Right lobe of liver (tissue), 6 donors: Measurements from ENCODE around the gene HDGFL3. TPM values are rescaled to one million over a fixed set of nuclear protein-coding genes. Genes with fewer than 3 reads are reported as not detected.
"Not testable (repeated sequence)": the region's sequence is repeated elsewhere in the genome, so short reads cannot be mapped to it uniquely, and the experiment has no call there.

Source experiments
- ATAC-seq, 4 donors: fragments of 200-7000 bp; cut with Tn5 transposase; one replicate each; pipeline ENCODE4 v1.9.1; 2020; ENCODE audit warnings: mild to moderate bottlenecking in 4 of 4, moderate library complexity in 4 of 4
- DNase-seq, 3 donors: peaks; one replicate each; pipeline ENCODE4 v3.0.0-alpha.2; 2020
- H3K27ac ChIP-seq, 3 donors: fragments of 200-600 bp; one replicate each; pipeline ENCODE4 v1.8.0; 2022
- H3K27me3 ChIP-seq, 2 donors: fragments of 200-600 bp; one replicate each; pipeline ENCODE4 v1.8.0; 2022
- H3K36me3 ChIP-seq, 4 donors: fragments of 200-600 bp; sonication (generic) in 1 of 4; one replicate each; pipeline versions ENCODE4 v1.5.1 to v1.8.0; 2017 to 2022; ENCODE audit warnings: control low read depth in 1 of 4
- H3K4me1 ChIP-seq, 4 donors: fragments of 200-600 bp; sonication (generic) in 1 of 4; one replicate each; pipeline versions ENCODE4 v1.5.1 to v1.8.0; 2017 to 2022; ENCODE audit warnings: control low read depth in 1 of 4
- H3K4me3 ChIP-seq, 3 donors: fragments of 200-600 bp; one replicate each; pipeline ENCODE4 v1.8.0; 2022
- H3K9me3 ChIP-seq, 4 donors: fragments of 200-600 bp; sonication (generic) in 1 of 4; one replicate each; pipeline versions ENCODE4 v1.5.1 to v1.8.0; 2017 to 2022; ENCODE audit warnings: control low read depth in 1 of 4
- CTCF ChIP-seq, 4 donors: fragments of 200-600 bp in 3 of 4; fragments of 450-650 bp in 1 of 4; IDR thresholded peaks; one replicate each; pipeline versions ENCODE4 v1.5.1 to v1.8.0; 2016 to 2022; ENCODE audit warnings: antibody characterized with exemption in 4 of 4, mild to moderate bottlenecking in 2 of 4
- POLR2A ChIP-seq: fragments of 450-650 bp; IDR thresholded peaks from one replicate; pipeline ENCODE4 v1.6.1; 2017; ENCODE audit warnings: antibody characterized with exemption, mild to moderate bottlenecking
- WGBS: methylation state at CpG from one replicate; pipeline ENCODE4 v1.1.6; 2018; ENCODE audit warnings: low coverage, low lambda C conversion rate; ENCODE audit not compliant: insufficient coverage; ENCODE audit errors: missing lambda C conversion rate; 5-methylcytosine and 5-hydroxymethylcytosine counted together
- intact Hi-C, 2 donors: fragments of 100-400 bp; cut with DNase I; formaldehyde crosslinking; loops; one replicate each; pipeline versions ENCODE4 v1.11.2 to v1.14.1; 2022
- total RNA-seq, 6 experiments: library from RNA; depleted of rRNA in 2 of 6; stranded (reverse); fragments of >200 nt in 2 of 6; fragmentation: NEBNext Ultra II Directional in 3 of 6; extraction: Animal tissue kit (Norgen Biotek cat#: 25700) in 3 of 6; gene quantifications; one replicate each; pipeline versions ENCODE4 v1.1.0 to v1.2.4, GENCODE V29; 2016 to 2023
- donor health status: DM: no; HTN: yes; CAD: no.
- donor health status: DM: no; HTN: no; CAD: no.
- donor health status: DM: no; HTN: no; CAD: no.
- donor health status: DM: no; HTN: yes; CAD: no.
- donor health status: DM: no; HTN: yes; CAD: no.

HDGFL3 gene
- total RNA-seq, 6 experiments from 2014 or later: 0.70 to 3.3 (median 1.7) TPM

- Histone ChIP-seq H3K36me3 (no peaks in the 10 kb centered on the region), H3K27ac (no peak overlapping the region), H3K27me3 (no peaks in the 10 kb centered on the region), H3K9me3 (no peaks in the 10 kb centered on the region), H3K4me3 (no peak overlapping the region), H3K4me1 (no peaks in the 10 kb centered on the region)
- DNase-seq: no peak
- no peak for ATAC-seq
- WGBS: 51% methylated on average over 3 of the region's 3 CpGs
- TF ChIP-seq CTCF (IDR thresholded peaks at IDR 0.05): no peak
- TF ChIP-seq POLR2A: no peak
- intact Hi-C loops: no loop called here
These were observed 62.9 kb downstream of the HDGFL3 start for GRCh38 chr15:83144771-83145170.

GRCh38 chr15:83142151-83142550 is 65.5 kb downstream of the HDGFL3 start:
- WGBS: 97% methylated on average over 3 of the region's 3 CpGs

GRCh38 chr15:83132861-83133523 is 74.6 kb downstream of the HDGFL3 start:
- Histone ChIP-seq H3K9me3 (no peaks in the 10 kb centered on the region), H3K27ac (no peak overlapping the region), H3K4me1 (no peaks in the 10 kb centered on the region), H3K27me3 (no peaks in the 10 kb centered on the region), H3K4me3 (no peak overlapping the region), H3K36me3 (no peaks in the 10 kb centered on the region)
- intact Hi-C loops: no loop called here
- DNase-seq (no peak), ATAC-seq (no peak)
- 46% methylated on average over 2 of the region's 4 CpGs for WGBS
- TF ChIP-seq CTCF (IDR thresholded peaks at IDR 0.05) (no peak), POLR2A (no peak)

More at GRCh38 chr15:83142151-83142550, 65.5 kb downstream of the HDGFL3 start:
- H3K36me3 ChIP-seq, DNase-seq, H3K9me3 ChIP-seq, H3K27ac ChIP-seq, H3K27me3 ChIP-seq, H3K4me1 ChIP-seq, ATAC-seq, H3K4me3 ChIP-seq, intact Hi-C loops: not testable (repeated sequence)

- Histone ChIP-seq H3K27ac (no peak overlapping the region), H3K27me3 (no peaks in the 10 kb centered on the region), H3K4me3 (no peak overlapping the region), H3K4me1 (no peaks in the 10 kb centered on the region), H3K36me3 (no peaks in the 10 kb centered on the region), H3K9me3 (no peaks in the 10 kb centered on the region)
- 42% methylated on average over 2 of the region's 2 CpGs for WGBS
- intact Hi-C loops: no loop called here
- DNase-seq: no peak
- TF ChIP-seq POLR2A (no peak), CTCF (IDR thresholded peaks at IDR 0.05) (no peak)
- ATAC-seq: no peak
These were observed 77.8 kb downstream of the HDGFL3 start for GRCh38 chr15:83129791-83130190.

- intact Hi-C loops: no loop called here
- no peak for DNase-seq
- no peak for ATAC-seq
- no peaks in the 10 kb centered on the region for H3K27me3 ChIP-seq
- H3K27ac ChIP-seq: no peak overlapping the region
- no peaks in the 10 kb centered on the region for H3K36me3 ChIP-seq
- H3K4me3 ChIP-seq: no peak overlapping the region
- no peaks in the 10 kb centered on the region for H3K4me1 ChIP-seq
- 55% methylated on average over 3 of the region's 3 CpGs for WGBS
- no peak for TF ChIP-seq POLR2A
- no peak for TF ChIP-seq CTCF (IDR thresholded peaks at IDR 0.05)
- H3K9me3 ChIP-seq: no peaks in the 10 kb centered on the region
These were observed 80.0 kb downstream of the HDGFL3 start for GRCh38 chr15:83127547-83128150.
